HG03469 (cell line): ENCODE measurements around the gene KCNMB2.

Experiments
- ATAC-seq: cut with Tn5 transposase; IDR thresholded peaks from one replicate; pipeline ENCODE4 v1.9.1; 2021; ENCODE audit warnings: mild to moderate bottlenecking, moderate library complexity, moderate number of reproducible peaks; ENCODE audit not compliant: unreplicated experiment

The KCNMB2 gene

DNA sequence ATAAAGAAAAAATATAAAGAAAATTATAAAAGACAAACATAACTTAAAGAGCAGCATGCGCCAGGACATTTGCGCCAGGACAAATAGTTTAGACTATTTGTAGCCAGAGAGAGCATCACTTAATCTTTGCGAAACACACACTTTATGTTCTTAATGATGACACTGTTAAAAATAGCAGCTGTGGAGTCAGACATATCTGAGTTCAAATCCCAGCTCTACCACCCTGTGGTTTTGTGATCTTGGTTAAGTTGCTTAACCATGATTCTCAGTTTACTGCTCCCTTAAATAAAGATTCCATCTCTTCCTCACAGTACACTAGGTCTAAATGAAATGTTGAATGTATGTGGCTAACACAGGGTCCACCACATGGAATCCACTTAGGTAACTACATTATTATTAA is 31.4 kb downstream of the KCNMB2 start:
- no peak for ATAC-seq

DNA sequence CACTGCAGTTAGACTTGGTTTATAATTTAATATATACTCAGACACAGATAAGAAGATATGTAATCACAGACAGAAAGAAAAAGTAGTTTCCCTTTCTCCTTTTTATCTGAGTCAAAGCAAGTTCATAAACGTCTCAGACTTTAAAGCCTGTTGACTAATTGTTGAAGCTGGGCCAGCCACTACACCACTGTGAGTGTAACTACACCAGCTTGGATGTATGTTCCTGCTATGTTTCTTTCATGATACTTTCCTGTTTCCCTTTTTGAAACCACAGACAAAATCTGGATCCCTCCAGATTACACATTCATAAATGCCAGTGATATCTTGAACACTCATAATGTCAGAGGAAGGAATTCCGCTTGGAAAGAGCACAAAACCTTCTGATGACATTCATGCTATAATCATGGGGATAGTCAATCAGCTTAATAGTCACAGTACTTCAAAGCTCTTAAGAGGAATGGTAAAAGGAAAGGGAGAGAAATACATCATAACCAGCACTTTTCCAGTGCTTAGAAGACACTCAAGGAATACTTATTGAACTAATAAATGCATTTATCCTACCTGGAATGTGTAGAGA is 32.0 kb downstream of the KCNMB2 start:
- no peak for ATAC-seq

DNA sequence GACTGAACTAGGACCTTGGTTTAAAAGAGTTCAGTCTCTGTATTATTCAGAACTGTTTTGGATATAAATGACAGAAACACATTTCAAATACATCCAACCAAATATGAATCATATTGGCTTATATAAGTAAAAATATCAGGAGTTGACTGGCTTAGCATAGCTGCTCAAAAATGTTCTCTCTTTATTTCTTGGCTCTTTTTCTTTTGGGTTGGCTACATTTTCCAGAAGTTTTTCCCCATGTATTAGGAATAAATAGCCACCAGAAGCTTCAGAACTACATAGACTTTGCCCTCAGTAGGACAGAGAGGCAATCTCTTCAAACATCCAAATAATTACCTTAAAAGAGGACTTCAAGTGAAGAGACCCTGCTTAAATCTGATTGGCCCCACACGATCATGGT is 32.7 kb downstream of the KCNMB2 start:
- ATAC-seq, result no peak

DNA sequence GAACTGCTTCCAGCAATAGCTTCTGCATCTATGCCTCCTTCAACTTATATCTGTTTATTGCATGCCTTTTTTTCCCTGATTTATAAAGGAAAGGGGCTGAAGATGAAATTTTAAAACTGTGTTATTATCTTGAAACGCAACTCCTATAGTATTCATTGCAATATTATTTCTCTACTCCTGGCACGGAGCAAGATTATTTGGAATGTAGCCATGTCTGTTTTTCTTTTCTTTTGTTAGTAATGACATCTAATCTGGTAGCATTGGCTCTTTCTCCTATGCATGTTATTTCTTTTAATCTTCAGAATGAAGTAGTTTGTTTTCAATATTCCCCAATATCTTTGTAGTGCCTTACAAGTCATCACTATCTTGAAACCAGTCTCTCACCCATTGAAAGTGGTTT is 33.6 kb downstream of the KCNMB2 start:
- no peak for ATAC-seq

DNA sequence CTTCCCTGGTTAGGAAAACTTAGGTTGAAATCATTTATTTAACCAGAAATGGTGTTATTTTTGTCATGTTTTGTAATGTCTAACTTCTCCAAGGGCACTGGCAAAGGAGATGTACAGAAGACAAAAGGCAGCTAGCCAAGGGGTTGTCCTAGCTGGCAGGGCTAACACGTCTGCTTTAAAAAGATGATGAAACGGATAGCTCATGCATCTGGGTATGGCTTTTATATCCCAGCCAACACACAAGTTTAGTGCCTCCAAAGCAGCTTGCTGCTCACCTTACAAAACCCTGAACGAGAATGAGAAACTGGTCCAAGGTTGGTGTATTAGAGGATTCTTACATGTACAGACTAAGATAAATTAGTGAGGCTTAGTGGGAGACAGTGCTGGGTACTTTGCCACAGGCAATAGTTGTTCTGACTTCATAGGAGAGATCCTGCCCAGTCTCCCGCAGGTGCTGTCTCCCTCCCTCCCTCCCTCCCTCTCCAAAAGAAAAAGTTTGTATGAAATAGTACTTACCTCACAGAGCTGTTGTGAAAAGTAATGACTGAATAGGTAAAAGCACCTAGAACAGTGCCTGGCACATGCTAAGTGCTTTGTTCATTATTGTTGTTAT is 47.8 kb downstream of the KCNMB2 start:
- ATAC-seq, result no peak

DNA sequence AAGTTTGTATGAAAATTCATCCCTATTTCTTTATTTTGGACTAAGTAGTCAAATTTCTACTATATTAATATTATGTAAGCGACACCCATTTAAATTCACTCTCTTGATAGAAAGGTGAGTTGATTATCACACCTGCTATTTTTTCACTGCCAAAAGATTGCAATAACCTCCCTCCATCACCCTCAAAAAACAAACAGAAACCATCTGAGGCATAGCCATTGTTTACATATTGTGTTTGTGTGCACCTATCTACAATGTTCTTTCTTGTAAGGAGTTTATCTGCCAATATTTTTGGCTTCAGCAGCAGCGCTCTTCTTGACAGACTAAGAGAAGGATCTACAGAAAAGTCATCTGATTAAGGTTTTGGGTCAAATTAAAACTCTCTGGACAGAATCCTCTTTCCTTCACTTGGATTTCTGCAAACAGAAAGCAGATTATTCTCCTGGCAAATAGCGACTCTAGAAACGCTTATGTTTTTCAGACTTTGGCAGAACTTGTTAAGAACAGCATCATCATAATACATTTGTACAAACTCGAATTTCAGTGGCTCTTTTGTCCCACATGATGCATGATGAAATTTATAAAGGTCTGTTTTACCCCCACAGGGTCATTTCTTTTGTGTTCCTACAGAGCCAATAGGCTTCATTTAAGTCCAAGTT is 48.6 kb downstream of the KCNMB2 start:
- ATAC-seq, result no peak

DNA sequence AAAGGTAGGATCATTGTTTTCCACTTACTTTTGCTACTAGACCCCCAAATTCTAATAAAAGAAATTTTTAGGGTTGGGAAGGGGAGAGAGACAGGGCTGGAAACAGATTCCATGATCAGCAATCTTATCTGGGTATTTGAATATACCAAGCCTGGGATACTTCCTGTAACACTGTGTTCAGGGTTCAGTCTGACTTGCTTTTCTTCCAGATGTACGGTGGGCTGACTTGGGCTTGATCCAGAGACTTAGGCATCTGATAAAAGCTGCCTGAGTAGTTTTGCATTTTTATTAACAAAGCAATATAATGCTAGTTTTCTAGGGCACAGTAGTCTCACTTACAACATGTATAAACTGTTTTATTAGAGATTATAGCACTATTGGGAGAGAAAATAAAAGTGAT is 49.2 kb downstream of the KCNMB2 start:
- no peak for ATAC-seq

DNA sequence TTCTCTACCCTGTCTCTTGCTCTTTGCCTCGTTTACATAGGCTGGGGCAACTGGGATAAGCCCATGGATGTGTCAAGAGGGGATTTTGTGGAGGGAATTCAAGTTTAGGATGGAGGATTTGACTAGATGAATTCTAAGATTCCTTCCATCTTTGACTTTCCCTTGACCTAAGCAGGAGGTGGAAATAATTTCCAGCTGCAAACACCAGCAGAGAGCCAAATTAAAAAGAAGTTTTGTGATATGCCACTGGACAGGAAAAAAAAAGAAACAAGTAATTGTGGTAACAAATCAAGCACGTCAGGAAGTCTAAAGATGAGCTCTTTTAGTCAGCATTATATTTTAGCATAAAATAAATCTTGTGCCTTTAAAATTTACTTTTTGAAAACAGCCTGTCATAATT is 49.8 kb downstream of the KCNMB2 start:
- ATAC-seq, result no peak

DNA sequence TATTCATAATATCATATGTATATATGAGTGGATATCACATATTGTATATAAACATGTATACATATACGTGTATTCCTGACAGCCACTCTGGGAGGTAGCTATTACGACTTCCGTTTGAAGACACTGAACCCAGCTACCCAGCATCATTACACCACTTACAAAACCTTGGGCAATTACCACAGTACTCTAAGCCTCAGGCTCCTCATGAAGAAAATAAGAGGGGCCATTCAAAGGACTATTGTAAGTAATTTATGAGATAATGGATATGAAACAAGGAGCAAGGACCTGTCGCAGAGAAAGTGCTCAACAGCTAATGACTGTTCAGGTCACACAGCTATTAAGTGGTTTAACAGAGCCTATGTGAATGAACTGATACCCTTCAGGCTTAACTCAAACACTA is 52.4 kb downstream of the KCNMB2 start:
- ATAC-seq, result no peak

DNA sequence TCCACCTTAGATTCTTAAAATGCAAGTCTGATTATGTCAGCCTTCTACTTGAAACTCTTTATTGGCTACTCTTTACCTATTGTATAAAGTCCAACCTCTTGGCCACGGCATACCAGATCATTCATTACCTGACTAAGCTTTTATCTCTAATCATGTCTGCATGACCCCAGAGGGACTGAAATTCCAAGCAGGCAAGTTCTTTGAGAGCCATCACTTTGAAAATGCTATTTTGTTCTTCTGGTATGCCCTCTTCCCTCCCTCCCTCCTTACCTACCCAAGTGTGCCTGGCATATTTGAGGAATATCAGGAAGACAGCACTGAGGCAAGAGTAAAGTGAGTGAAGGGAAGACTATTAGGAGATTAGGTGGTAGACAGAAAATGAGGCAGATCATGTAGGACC is 57.5 kb downstream of the KCNMB2 start:
- no peak for ATAC-seq

DNA sequence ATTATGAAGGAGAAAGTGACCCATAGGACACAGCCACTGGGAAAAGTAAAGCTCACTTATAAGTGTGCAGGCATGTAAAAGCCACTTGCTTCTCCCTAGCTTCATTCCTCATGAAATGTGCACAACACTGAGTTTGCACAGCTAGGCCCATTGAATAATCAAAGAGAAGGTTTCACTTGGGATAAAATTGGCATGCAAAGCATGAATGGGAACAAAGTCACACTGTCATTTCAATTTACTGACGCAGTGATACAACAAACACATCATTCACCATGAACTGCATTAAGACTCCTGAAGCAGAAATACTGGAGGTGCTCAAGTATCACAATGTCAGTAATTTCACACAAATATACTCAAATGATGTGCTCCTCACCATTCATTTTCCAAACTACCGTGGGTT is 61.1 kb downstream of the KCNMB2 start:
- no peak for ATAC-seq

DNA sequence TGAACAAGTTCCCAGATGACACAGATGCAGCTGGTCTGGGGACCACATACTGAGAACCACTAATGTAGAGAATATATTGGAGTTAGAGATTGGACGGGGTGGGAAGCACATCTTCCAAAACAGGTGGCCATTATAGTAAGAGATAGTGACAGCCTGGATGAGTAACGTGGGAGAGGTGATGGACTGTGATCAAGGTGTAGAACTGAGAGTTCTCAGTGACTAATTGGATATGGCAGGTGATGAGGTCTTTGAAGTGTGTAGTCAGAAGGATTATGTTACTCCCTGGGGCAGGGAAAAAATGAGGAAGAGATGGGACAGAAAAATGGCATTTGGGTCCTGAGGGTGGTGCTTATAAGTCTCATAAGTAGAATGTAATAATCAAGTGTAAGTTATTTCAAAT is 66.6 kb downstream of the KCNMB2 start:
- ATAC-seq, result no peak

DNA sequence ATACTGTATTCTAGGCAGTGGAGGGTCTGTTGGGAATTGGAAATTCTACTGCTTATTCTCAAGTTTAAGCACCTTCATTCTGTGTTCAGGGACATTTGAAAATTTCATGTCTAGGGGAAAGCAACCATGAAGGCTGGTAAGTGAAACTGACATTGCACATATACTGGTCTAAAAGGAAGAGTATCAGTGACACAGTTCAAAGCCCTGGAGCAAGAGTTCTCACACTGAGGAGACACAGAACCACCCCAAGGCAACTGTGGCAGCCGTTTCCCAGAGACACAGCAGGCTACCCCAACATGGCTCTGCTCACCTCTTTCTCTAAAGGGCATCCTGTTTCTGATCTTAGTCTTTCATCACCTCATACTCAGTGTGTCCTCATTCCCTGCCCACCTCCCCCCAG is 67.5 kb downstream of the KCNMB2 start:
- no peak for ATAC-seq

DNA sequence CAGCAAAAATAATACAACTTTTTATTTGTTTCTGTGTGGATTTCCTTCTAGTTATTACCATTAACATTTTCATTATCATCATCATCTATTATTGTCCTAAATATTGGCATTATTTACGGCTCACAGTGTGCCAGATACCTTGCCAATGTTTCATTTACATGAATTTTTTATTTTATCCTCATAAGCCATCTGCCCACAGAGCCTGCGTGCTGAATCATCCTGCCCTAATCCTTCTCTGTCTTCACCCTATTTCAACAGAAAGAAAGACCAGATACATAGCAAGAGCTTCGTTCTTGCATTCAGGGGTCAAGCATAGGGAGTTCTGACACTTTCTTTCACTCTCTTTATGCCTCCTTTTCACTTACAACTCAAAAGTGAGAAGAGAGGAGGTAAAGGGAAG is 82.0 kb downstream of the KCNMB2 start:
- no peak for ATAC-seq

DNA sequence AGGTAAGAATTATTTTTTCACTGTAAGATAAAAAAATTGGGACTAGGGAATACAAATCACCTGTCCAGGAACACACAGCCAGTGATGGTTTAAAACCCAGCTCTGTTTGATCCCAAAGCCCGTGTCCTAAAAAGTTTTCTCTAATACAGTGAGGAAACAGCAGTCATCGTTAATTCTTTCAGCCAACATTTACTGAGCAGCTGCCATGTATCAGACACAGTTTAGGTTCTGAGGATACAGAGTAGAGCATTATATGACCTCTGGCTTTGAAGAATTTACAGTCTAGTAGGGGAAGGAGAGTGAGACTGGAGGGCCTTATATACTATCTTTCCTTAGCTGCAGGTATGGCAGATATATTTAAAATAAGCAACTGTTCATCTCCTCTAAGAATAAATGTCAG is 82.7 kb downstream of the KCNMB2 start:
- ATAC-seq, result no peak

DNA sequence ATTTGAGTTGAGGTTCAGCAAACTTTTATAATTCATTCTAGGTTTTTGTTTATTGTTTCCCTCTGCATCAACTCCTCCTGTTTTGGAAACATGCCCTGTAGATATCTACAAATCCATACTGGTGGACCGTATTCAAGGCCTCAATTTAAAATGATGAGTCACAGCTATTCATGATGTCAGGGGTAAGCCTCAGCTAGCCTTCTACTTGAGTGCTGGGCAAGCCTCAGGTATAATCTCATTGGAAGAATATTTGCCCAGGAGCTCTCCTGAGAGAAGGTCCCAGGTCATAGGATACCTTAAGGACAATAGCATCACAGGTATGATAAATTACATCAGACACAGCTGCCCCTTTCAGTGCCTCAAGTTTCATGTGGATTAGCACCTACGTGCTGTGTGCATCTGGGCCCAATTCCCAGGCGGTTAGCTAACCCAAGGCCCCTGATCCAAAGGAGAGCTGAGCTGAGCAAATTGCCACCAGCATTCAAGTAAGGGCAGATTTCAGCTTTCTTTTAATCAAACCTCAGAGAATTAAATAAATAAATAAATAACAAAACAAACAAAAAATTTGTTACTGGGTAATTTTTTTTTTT is 87.5 kb downstream of the KCNMB2 start:
- ATAC-seq, result no peak

DNA sequence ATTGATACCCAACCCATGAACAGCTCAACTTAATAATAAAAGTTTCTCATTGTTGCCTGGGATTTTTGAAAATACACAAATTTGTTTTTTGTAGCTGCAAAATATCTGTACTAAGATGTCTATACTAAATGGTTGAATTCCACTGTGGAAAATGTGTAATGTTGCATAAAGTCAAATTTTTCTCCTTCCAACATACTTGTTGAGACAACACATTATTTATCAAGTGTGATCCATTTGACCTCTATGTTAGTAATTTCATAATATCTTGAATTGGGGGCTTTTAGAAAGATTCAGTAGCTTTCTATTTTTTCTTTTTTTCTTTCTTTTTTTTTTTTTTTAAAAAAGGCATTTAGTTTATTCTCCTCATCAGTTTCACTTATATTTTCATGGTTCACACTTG is 88.0 kb downstream of the KCNMB2 start:
- ATAC-seq, result no peak

DNA sequence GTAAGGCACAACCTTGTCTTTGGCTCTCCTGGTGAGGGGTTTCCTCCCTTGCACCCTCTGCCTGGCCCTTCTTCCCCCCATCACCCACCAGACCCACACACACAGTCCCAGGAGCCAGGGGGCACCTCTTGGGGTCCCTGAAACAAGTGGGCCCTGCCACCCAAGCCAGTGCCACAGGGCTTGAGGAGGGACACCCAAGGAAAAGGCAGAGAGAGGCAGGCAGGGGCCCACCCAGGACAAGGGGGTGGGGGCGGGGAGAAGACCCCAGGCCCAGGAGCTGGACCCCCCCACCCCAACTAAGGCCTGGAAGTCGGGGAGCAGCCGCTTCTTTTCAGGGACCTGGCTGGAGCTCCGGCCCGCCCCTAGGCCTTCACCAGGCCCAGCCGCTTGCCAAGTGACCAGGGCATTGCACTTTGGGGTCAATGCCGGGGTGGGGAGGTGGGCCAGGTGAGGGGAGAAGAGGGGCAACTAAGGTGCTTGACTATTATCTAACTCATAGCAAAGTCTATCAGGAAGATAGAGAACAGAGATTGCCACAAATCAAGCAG is 88.9 kb downstream of the KCNMB2 start:
- ATAC-seq, result no peak

DNA sequence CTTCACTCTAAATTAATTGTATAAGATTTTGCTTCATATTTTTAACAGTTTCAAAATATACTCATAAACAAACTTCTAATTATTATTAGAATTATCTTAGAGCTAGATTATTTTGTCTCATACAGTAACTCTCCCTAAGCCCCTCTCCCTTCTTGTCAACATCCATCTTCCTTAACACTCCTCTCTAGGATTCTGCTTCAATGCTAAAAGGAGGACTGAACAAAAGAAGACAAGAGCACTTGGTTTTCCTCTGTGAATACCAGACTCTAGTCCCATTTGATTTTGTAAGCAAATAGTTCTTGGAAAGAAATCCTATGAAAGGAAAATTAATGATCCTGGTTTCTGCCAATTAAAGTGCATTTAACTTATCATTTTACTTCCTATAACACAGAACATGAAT is 91.8 kb downstream of the KCNMB2 start:
- ATAC-seq, result no peak

DNA sequence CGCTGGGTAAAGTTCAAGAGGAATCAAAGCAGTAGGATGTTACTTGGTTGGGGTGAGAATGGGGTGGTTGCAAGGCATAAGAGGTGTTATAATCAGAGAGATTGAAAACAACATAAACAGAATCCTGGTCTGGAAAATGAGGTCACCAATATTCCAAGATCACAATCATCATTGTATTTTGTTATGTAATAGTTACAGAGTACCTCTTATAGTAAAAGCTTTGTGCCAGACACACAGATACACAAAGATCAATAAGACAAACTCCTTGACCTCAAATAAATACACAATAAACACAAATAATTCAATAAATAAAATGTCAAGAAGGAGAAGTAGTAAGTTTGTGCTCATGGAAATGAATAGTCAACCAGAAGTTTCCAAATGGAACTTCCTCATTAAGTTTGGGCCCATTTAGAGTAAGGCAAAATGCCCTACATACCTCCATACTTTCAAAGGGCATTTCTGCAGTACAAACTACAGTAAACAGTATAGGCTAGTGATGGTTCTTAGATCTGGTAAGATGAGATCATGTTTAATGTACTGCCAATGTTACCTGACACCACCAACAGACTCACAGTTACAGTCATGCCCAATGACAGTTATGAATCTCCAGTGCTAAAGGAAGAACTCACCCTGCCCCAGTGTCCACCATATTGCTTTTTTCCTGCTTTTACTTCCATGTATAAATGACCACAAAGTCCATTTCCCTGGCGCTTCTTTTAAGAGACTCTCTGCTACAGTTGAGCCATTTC is 93.4 kb downstream of the KCNMB2 start:
- ATAC-seq, result no peak

DNA sequence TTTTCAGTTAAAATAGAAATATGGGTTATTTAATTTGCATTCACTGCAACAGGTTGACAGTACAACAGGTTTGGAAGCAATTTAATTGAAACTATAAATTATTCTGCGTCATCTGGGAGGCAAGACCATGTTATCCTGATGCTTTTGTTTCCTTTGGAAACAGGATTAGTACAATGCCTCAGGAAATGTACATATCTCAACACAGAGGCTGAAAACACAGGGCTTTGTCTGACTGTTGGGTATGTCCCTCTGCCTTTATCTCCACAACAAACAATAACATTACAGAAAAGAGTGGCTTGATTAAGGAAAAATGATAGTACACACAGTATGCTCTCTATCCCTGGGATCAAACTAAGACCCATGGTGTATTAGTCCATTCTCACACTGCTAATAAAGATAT is 95.7 kb downstream of the KCNMB2 start:
- no peak for ATAC-seq
